Right lobe of liver (tissue), 6 donors: ENCODE data around the gene TUBG2. TPM values are rescaled to one million over a fixed set of nuclear protein-coding genes. Genes with fewer than 3 reads are reported as not detected.
"Not testable (repeated sequence)": the region's sequence is repeated elsewhere in the genome, so short reads cannot be mapped to it uniquely, and the experiment has no call there.

ENCODE experiments used
- ATAC-seq, 4 donors: fragments of 200-7000 bp; cut with Tn5 transposase; one replicate each; pipeline ENCODE4 v1.9.1; 2020; ENCODE audit warnings: mild to moderate bottlenecking in 4 of 4, moderate library complexity in 4 of 4
- DNase-seq, 3 donors: peaks; one replicate each; pipeline ENCODE4 v3.0.0-alpha.2; 2020
- H3K27ac ChIP-seq, 3 donors: fragments of 200-600 bp; one replicate each; pipeline ENCODE4 v1.8.0; 2022
- H3K27me3 ChIP-seq, 2 donors: fragments of 200-600 bp; one replicate each; pipeline ENCODE4 v1.8.0; 2022
- H3K36me3 ChIP-seq, 4 donors: fragments of 200-600 bp; sonication (generic) in 1 of 4; one replicate each; pipeline versions ENCODE4 v1.5.1 to v1.8.0; 2017 to 2022; ENCODE audit warnings: control low read depth in 1 of 4
- H3K4me1 ChIP-seq, 4 donors: fragments of 200-600 bp; sonication (generic) in 1 of 4; one replicate each; pipeline versions ENCODE4 v1.5.1 to v1.8.0; 2017 to 2022; ENCODE audit warnings: control low read depth in 1 of 4
- H3K4me3 ChIP-seq, 3 donors: fragments of 200-600 bp; one replicate each; pipeline ENCODE4 v1.8.0; 2022
- H3K9me3 ChIP-seq, 4 donors: fragments of 200-600 bp; sonication (generic) in 1 of 4; one replicate each; pipeline versions ENCODE4 v1.5.1 to v1.8.0; 2017 to 2022; ENCODE audit warnings: control low read depth in 1 of 4
- POLR2A ChIP-seq: fragments of 450-650 bp; IDR thresholded peaks from one replicate; pipeline ENCODE4 v1.6.1; 2017; ENCODE audit warnings: antibody characterized with exemption, mild to moderate bottlenecking
- WGBS: methylation state at CpG from one replicate; pipeline ENCODE4 v1.1.6; 2018; ENCODE audit warnings: low coverage, low lambda C conversion rate; ENCODE audit not compliant: insufficient coverage; ENCODE audit errors: missing lambda C conversion rate; 5-methylcytosine and 5-hydroxymethylcytosine counted together
- intact Hi-C, 2 donors: fragments of 100-400 bp; cut with DNase I; formaldehyde crosslinking; loops; one replicate each; pipeline versions ENCODE4 v1.11.2 to v1.14.1; 2022
- total RNA-seq, 6 experiments: library from RNA; depleted of rRNA in 2 of 6; stranded (reverse); fragments of >200 nt in 2 of 6; fragmentation: NEBNext Ultra II Directional in 3 of 6; extraction: Animal tissue kit (Norgen Biotek cat#: 25700) in 3 of 6; gene quantifications; one replicate each; pipeline versions ENCODE4 v1.1.0 to v1.2.4, GENCODE V29; 2016 to 2023
- TF ChIP-seq, protein P1 (sequence below), 4 donors: fragments of 200-600 bp in 3 of 4; fragments of 450-650 bp in 1 of 4; IDR thresholded peaks; one replicate each; pipeline versions ENCODE4 v1.5.1 to v1.8.0; 2016 to 2022; ENCODE audit warnings: antibody characterized with exemption in 4 of 4, mild to moderate bottlenecking in 2 of 4
- donor health status: DM: no; HTN: yes; CAD: no.
- donor health status: DM: no; HTN: no; CAD: no.
- donor health status: DM: no; HTN: no; CAD: no.
- donor health status: DM: no; HTN: yes; CAD: no.
- donor health status: DM: no; HTN: yes; CAD: no.

TUBG2 gene
- total RNA-seq, 6 experiments from 2014 or later = 6.8 to 10.7 (median 7.5) TPM

GRCh38 chr17:42660692-42661345, 1.7 kb downstream of the TUBG2 start:
- Histone ChIP-seq H3K27ac (no peak overlapping the region), H3K27me3 (no peaks in the 10 kb centered on the region), H3K4me3 (no peak overlapping the region), H3K4me1 (no peaks in the 10 kb centered on the region), H3K36me3 (peaks cover 0 to 3% (median 0%) of the 10 kb centered on the region in 4 donors), H3K9me3 (no peaks in the 10 kb centered on the region)
- no peak for ATAC-seq
- intact Hi-C loops = no loop called here
- WGBS = 73% methylated on average over 6 of the region's 7 CpGs
- TF ChIP-seq, protein P1, sequence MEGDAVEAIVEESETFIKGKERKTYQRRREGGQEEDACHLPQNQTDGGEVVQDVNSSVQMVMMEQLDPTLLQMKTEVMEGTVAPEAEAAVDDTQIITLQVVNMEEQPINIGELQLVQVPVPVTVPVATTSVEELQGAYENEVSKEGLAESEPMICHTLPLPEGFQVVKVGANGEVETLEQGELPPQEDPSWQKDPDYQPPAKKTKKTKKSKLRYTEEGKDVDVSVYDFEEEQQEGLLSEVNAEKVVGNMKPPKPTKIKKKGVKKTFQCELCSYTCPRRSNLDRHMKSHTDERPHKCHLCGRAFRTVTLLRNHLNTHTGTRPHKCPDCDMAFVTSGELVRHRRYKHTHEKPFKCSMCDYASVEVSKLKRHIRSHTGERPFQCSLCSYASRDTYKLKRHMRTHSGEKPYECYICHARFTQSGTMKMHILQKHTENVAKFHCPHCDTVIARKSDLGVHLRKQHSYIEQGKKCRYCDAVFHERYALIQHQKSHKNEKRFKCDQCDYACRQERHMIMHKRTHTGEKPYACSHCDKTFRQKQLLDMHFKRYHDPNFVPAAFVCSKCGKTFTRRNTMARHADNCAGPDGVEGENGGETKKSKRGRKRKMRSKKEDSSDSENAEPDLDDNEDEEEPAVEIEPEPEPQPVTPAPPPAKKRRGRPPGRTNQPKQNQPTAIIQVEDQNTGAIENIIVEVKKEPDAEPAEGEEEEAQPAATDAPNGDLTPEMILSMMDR (IDR thresholded peaks at IDR 0.05) = no peak
- no peak for TF ChIP-seq POLR2A
- no peak for DNase-seq

DNA sequence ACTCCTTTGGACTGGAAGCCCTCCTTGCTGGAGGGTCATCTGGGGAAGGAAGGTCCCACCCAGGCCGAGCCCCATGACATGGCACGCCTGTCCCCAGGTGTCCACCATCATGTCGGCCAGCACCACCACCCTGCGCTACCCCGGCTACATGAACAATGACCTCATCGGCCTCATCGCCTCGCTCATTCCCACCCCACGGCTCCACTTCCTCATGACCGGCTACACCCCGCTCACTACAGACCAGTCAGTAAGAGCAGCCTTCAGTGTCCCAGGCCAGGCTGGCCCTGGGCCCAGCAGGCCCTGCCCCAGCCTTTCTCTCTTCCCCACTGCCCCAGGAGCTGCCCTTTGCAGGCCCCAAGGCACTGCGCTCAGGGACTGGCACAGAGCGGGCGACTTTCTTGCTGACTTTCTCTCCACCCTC, 6.5 kb downstream of the TUBG2 start:
- Histone ChIP-seq H3K36me3 (peaks cover 0 to 21% (median 9%) of the 10 kb centered on the region in 4 donors), H3K27ac (no peak overlapping the region)

DNA sequence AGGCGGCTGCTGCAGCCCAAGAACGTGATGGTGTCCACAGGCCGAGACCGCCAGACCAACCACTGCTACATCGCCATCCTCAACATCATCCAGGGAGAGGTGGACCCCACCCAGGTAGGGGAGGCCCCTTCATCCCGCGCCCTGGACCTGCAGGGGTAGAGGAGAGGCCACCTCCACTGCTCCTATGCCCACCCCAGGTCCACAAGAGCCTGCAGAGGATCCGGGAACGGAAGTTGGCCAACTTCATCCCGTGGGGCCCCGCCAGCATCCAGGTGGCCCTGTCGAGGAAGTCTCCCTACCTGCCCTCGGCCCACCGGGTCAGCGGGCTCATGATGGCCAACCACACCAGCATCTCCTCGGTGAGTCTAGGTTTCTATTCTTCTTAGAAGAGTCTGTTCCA, 7.0 kb downstream of the TUBG2 start:
- H3K9me3 ChIP-seq, DNase-seq, intact Hi-C loops, H3K27ac ChIP-seq, H3K27me3 ChIP-seq, ATAC-seq, H3K4me3 ChIP-seq: not testable (repeated sequence)
- WGBS = 88% methylated on average over 1 of the region's 16 CpGs
- Histone ChIP-seq H3K36me3 (peaks cover 0 to 26% (median 12%) of the 10 kb centered on the region in 4 donors), H3K4me1 (peaks cover 0 to 25% (median 10%) of the 10 kb centered on the region in 4 donors)

More for the DNA sequence above, 6.5 kb downstream of the TUBG2 start:
- intact Hi-C loops = no loop called here
- ATAC-seq (no peak), DNase-seq (no peak)
- H3K27me3 ChIP-seq = no peaks in the 10 kb centered on the region
- H3K4me3 ChIP-seq = no peak overlapping the region
- H3K9me3 ChIP-seq = no peaks in the 10 kb centered on the region
- WGBS = 89% methylated on average over 12 of the region's 14 CpGs
- TF ChIP-seq, protein P1 (IDR thresholded peaks at IDR 0.05) = no peak
- no peak for TF ChIP-seq POLR2A
- H3K4me1 ChIP-seq = peaks cover 0 to 25% (median 10%) of the 10 kb centered on the region in 4 donors

GRCh38 chr17:42667088-42667951, 8.2 kb downstream of the TUBG2 start:
- no peak for DNase-seq
- peak overlapping the region in 2 of 3 donors; percentile 41 to 62 for H3K27ac ChIP-seq
- H3K36me3 ChIP-seq = peaks cover 0 to 36% (median 14%) of the 10 kb centered on the region in 4 donors
- H3K4me1 ChIP-seq = peaks cover 0 to 25% (median 10%) of the 10 kb centered on the region in 4 donors
- H3K27me3 ChIP-seq = no peaks in the 10 kb centered on the region
- no peaks in the 10 kb centered on the region for H3K9me3 ChIP-seq
- TF ChIP-seq POLR2A = no peak
- TF ChIP-seq, protein P1 (IDR thresholded peaks at IDR 0.05) = no peak
- no peak overlapping the region for H3K4me3 ChIP-seq
- 35% methylated on average over 6 of the region's 7 CpGs for WGBS
- ATAC-seq = peak; percentile 14 to 85 (median 53)
- intact Hi-C loops = no loop called here

GRCh38 chr17:42669705-42669976, 10.6 kb downstream of the TUBG2 start:
- ATAC-seq (no peak), DNase-seq (no peak)
- peaks cover 0 to 33% (median 12%) of the 10 kb centered on the region in 4 donors for H3K4me1 ChIP-seq
- TF ChIP-seq, protein P1 (IDR thresholded peaks at IDR 0.05) = no peak
- no peak for TF ChIP-seq POLR2A
- H3K9me3 ChIP-seq = no peaks in the 10 kb centered on the region
- peaks cover 0 to 48% (median 18%) of the 10 kb centered on the region in 4 donors for H3K36me3 ChIP-seq
- no peaks in the 10 kb centered on the region for H3K27me3 ChIP-seq
- H3K4me3 ChIP-seq = no peak overlapping the region
- 100% methylated on average over 1 of the region's 12 CpGs for WGBS
- H3K27ac ChIP-seq = no peak overlapping the region
- intact Hi-C loops = no loop called here
